ENCODE results near the gene NUFIP2. TPM values are rescaled to one million over a fixed set of nuclear protein-coding genes. Genes with fewer than 3 reads are reported as not detected.
"Not testable (repeated sequence)": the region's sequence is repeated elsewhere in the genome, so short reads cannot be mapped to it uniquely, and the experiment has no call there.

NUFIP2 gene
- total and polyA plus RNA-seq, 4 donors = 2.7 to 30.2 (median 14.5) TPM

DNA sequence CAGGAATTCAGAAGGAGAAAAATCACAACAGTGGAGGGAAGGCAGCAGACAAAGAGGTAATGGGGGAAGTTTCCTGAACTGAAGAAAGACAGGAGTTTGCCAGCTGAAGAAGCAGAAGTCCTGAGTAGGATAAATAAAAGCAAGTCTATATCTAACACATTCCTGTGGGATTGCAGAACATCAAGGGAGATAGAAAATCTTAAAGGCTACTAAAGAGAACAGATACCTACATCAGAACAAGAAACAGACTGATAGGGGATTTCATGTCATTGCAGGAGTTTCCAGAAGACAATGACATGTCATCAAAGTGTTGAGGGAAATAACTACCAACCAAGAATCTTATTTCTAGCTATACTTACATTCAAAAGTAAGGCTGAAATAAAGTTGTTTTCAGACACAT is 68.6 kb downstream of the NUFIP2 start (continued):
- TF ChIP-seq, protein P1, sequence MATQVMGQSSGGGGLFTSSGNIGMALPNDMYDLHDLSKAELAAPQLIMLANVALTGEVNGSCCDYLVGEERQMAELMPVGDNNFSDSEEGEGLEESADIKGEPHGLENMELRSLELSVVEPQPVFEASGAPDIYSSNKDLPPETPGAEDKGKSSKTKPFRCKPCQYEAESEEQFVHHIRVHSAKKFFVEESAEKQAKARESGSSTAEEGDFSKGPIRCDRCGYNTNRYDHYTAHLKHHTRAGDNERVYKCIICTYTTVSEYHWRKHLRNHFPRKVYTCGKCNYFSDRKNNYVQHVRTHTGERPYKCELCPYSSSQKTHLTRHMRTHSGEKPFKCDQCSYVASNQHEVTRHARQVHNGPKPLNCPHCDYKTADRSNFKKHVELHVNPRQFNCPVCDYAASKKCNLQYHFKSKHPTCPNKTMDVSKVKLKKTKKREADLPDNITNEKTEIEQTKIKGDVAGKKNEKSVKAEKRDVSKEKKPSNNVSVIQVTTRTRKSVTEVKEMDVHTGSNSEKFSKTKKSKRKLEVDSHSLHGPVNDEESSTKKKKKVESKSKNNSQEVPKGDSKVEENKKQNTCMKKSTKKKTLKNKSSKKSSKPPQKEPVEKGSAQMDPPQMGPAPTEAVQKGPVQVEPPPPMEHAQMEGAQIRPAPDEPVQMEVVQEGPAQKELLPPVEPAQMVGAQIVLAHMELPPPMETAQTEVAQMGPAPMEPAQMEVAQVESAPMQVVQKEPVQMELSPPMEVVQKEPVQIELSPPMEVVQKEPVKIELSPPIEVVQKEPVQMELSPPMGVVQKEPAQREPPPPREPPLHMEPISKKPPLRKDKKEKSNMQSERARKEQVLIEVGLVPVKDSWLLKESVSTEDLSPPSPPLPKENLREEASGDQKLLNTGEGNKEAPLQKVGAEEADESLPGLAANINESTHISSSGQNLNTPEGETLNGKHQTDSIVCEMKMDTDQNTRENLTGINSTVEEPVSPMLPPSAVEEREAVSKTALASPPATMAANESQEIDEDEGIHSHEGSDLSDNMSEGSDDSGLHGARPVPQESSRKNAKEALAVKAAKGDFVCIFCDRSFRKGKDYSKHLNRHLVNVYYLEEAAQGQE (IDR thresholded peaks at IDR 0.05) = no peak
- TF ChIP-seq, protein P2, sequence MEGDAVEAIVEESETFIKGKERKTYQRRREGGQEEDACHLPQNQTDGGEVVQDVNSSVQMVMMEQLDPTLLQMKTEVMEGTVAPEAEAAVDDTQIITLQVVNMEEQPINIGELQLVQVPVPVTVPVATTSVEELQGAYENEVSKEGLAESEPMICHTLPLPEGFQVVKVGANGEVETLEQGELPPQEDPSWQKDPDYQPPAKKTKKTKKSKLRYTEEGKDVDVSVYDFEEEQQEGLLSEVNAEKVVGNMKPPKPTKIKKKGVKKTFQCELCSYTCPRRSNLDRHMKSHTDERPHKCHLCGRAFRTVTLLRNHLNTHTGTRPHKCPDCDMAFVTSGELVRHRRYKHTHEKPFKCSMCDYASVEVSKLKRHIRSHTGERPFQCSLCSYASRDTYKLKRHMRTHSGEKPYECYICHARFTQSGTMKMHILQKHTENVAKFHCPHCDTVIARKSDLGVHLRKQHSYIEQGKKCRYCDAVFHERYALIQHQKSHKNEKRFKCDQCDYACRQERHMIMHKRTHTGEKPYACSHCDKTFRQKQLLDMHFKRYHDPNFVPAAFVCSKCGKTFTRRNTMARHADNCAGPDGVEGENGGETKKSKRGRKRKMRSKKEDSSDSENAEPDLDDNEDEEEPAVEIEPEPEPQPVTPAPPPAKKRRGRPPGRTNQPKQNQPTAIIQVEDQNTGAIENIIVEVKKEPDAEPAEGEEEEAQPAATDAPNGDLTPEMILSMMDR (IDR thresholded peaks at IDR 0.05; ENCODE audit: low read depth, low read length, missing input control) = no peak
- TF ChIP-seq EGR1 (IDR thresholded peaks at IDR 0.05; ENCODE audit: low read depth in 2 of 2) = no peak
- TF ChIP-seq GABPA (IDR thresholded peaks at IDR 0.05 in 1 of 2, conservative IDR thresholded peaks at IDR 0.05 in 1 of 2) = no peak
- TF ChIP-seq HNF4G (IDR thresholded peaks at IDR 0.05) = no peak

DNA sequence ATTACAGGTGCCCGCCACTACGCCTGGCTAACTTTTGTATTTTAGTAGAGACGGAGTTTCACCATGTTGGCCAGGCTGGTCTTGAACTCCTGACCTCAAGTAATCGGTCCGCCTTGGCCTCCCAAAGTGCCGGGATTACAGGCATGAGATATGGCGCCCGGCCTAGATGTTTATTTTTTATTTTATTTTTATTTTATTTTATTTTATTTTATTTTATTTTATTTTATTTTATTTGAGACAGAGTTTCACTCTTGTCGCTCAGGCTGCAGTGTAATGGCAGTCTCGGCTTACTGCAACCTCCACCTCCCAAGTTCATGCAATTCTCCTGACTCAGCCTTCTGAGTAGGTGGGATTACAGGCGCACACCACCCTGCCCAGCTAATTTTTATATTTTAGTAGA is 72.6 kb downstream of the NUFIP2 start:
- WGBS = 95% methylated on average over 11 of the region's 11 CpGs
- not testable (repeated sequence) for H3K9ac ChIP-seq (ENCODE audit: low read depth in 1 of 2, low read length in 2 of 2); DNase-seq (ENCODE audit: low spot score); H3K27me3 ChIP-seq (ENCODE audit: control insufficient read depth in 4 of 4, insufficient read depth in 4 of 4, low read length in 3 of 4); H3K4me1 ChIP-seq (ENCODE audit: control insufficient read depth in 4 of 4, insufficient read depth in 4 of 4, low read length in 3 of 4); H3K36me3 ChIP-seq (ENCODE audit: control insufficient read depth in 4 of 4, insufficient read depth in 3 of 4, low read depth in 1 of 4, low read length in 3 of 4); H3K9me3 ChIP-seq (ENCODE audit: control insufficient read depth in 4 of 4, low read length in 3 of 4); H3K27ac ChIP-seq (ENCODE audit: low read depth in 1 of 2, low read length in 2 of 2); H3K4me3 ChIP-seq (ENCODE audit: low read depth in 1 of 3, low read length in 3 of 3)

DNA sequence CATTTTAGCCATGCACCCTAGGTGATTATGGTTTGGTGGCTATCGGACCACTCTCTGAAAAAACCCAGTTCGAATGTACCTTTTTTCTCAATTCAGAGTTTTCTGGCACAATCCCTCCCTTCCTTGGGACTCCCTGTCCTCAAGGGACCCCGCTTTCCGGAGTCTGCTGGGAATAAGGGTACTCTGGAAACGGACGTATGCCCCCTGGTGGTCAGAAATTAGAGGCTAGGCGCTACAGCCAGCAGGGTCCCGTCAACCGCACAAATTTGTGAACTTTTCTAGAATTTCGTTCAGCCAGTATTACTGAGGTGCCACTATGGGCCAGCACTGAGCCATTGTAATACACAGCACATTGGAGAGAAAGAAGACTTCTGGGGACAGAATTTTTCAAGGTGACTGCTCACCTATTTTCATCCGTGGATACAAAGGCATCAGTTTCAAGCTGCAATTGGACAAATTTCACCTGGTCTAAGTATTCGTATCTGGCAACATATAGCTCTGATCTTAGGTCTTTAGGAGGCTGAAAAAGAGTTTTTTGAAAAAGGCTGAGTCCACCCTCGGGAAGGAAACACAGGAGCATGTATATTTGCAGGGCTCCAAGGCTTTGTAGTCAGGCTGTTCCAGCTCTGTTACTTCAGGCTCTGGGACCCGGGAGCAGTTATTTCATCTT is 74.4 kb downstream of the NUFIP2 start:
- H3K9ac ChIP-seq (ENCODE audit: low read depth in 1 of 2, low read length in 2 of 2) = peak overlapping the region in 1 of 2 donors; percentile 14
- 14% methylated on average over 14 of the region's 14 CpGs for WGBS
- no peaks in the 10 kb centered on the region for H3K36me3 ChIP-seq (ENCODE audit: control insufficient read depth in 4 of 4, insufficient read depth in 3 of 4, low read depth in 1 of 4, low read length in 3 of 4)
- no peaks in the 10 kb centered on the region for H3K9me3 ChIP-seq (ENCODE audit: control insufficient read depth in 4 of 4, low read length in 3 of 4)
- H3K27ac ChIP-seq (ENCODE audit: low read depth in 1 of 2, low read length in 2 of 2) = no peak overlapping the region
- peak; percentile 82 for DNase-seq (ENCODE audit: low spot score)
- H3K4me1 ChIP-seq (ENCODE audit: control insufficient read depth in 4 of 4, insufficient read depth in 4 of 4, low read length in 3 of 4) = peaks cover 0 to 8% (median 7%) of the 10 kb centered on the region in 4 donors
- no peaks in the 10 kb centered on the region for H3K27me3 ChIP-seq (ENCODE audit: control insufficient read depth in 4 of 4, insufficient read depth in 4 of 4, low read length in 3 of 4)
- TF ChIP-seq, protein P3, sequence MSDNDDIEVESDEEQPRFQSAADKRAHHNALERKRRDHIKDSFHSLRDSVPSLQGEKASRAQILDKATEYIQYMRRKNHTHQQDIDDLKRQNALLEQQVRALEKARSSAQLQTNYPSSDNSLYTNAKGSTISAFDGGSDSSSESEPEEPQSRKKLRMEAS (IDR thresholded peaks at IDR 0.05) = no peak
- peak; percentile 27 for TF ChIP-seq NR2F2 (IDR thresholded peaks at IDR 0.05)
- TF ChIP-seq SP1 (IDR thresholded peaks at IDR 0.05) = no peak
- TF ChIP-seq, protein P1 (IDR thresholded peaks at IDR 0.05) = no peak
- TF ChIP-seq RXRA (IDR thresholded peaks at IDR 0.05) = peak; percentile 70 to 90
- TF ChIP-seq, protein P4, sequence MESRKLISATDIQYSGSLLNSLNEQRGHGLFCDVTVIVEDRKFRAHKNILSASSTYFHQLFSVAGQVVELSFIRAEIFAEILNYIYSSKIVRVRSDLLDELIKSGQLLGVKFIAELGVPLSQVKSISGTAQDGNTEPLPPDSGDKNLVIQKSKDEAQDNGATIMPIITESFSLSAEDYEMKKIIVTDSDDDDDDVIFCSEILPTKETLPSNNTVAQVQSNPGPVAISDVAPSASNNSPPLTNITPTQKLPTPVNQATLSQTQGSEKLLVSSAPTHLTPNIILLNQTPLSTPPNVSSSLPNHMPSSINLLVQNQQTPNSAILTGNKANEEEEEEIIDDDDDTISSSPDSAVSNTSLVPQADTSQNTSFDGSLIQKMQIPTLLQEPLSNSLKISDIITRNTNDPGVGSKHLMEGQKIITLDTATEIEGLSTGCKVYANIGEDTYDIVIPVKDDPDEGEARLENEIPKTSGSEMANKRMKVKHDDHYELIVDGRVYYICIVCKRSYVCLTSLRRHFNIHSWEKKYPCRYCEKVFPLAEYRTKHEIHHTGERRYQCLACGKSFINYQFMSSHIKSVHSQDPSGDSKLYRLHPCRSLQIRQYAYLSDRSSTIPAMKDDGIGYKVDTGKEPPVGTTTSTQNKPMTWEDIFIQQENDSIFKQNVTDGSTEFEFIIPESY (IDR thresholded peaks at IDR 0.05) = no peak
- TF ChIP-seq HNF4G (IDR thresholded peaks at IDR 0.05) = no peak
- TF ChIP-seq, protein P2 (IDR thresholded peaks at IDR 0.05; ENCODE audit: low read depth, low read length, missing input control) = peak; percentile 95
- peak in 1 of 2 donors; percentile 34 for TF ChIP-seq HNF4A (conservative IDR thresholded peaks at IDR 0.05)
- TF ChIP-seq RAD21 (IDR thresholded peaks at IDR 0.05) = peak; percentile 91 to 95
- peak in 1 of 2 donors; percentile 6 for TF ChIP-seq JUND (IDR thresholded peaks at IDR 0.05)
- H3K4me3 ChIP-seq (ENCODE audit: low read depth in 1 of 3, low read length in 3 of 3) = no peak overlapping the region
